Coronary artery (tissue), 2 donors: ENCODE results near the gene NCAM1.

ENCODE experiments used
- DNase-seq: peaks from one replicate; pipeline ENCODE4 v3.0.0-alpha.2; 2017; ENCODE audit warnings: low spot score
- H3K27ac ChIP-seq, 2 donors: fragments of 200-600 bp; sonication (generic); one replicate each; pipeline ENCODE4 v1.5.1; 2016 to 2019
- H3K4me3 ChIP-seq: fragments of 200-600 bp; sonication (generic); 2 replicates; pipeline ENCODE4 v1.5.1; 2016; ENCODE audit warnings: mild to moderate bottlenecking, moderate library complexity
- TF ChIP-seq, protein P1 (sequence below): fragments of 200-600 bp; sonication (generic); IDR thresholded peaks from one replicate; pipeline ENCODE4 v1.5.1; 2019; ENCODE audit warnings: antibody characterized with exemption

The NCAM1 gene

DNA sequence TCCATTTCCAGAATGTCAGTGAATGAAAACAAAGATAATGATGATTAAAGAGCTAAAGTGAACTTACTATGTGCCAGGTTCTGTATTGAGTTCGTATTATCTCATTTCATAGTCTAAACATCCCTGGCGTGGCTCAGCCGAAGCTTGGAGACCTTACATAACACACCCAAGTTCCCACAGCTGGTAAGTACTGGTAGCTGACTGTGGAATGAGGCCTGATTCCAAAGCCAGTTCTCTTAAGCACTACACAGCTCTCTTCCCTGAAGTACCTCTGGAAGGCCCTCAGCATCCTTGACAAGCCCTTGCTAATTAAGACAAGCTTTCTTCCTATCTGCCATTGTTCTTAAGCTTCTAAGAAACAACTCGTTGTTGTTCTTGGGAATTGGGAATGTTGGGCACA lies 28.6 kb upstream of the NCAM1 start:
- no peak overlapping the region for H3K4me3 ChIP-seq
- no peak overlapping the region for H3K27ac ChIP-seq
- no peak for DNase-seq
- TF ChIP-seq, protein P1, sequence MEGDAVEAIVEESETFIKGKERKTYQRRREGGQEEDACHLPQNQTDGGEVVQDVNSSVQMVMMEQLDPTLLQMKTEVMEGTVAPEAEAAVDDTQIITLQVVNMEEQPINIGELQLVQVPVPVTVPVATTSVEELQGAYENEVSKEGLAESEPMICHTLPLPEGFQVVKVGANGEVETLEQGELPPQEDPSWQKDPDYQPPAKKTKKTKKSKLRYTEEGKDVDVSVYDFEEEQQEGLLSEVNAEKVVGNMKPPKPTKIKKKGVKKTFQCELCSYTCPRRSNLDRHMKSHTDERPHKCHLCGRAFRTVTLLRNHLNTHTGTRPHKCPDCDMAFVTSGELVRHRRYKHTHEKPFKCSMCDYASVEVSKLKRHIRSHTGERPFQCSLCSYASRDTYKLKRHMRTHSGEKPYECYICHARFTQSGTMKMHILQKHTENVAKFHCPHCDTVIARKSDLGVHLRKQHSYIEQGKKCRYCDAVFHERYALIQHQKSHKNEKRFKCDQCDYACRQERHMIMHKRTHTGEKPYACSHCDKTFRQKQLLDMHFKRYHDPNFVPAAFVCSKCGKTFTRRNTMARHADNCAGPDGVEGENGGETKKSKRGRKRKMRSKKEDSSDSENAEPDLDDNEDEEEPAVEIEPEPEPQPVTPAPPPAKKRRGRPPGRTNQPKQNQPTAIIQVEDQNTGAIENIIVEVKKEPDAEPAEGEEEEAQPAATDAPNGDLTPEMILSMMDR, result no peak

DNA sequence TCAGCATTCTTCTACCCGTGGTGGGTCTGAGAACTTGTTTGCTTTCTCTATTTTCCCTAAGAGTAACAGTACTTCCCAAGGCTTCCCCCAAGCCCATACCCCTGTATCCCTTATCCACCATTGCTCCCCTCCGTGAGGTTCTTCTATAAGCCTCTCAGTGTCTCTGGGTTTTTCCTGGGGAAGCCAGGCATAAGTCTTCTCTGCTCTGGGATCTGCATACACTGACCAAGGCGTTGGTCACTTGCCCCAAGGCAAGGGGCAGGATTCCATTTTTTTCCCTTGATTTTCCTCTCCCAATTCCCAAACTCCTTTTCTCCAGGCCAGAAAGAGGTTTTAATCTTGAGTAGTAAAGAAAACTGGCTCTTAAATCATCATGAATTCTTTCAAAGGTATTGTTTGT lies 27.2 kb upstream of the NCAM1 start:
- TF ChIP-seq, protein P1, result no peak
- H3K4me3 ChIP-seq, result no peak overlapping the region
- H3K27ac ChIP-seq, result no peak overlapping the region
- DNase-seq, result no peak

DNA sequence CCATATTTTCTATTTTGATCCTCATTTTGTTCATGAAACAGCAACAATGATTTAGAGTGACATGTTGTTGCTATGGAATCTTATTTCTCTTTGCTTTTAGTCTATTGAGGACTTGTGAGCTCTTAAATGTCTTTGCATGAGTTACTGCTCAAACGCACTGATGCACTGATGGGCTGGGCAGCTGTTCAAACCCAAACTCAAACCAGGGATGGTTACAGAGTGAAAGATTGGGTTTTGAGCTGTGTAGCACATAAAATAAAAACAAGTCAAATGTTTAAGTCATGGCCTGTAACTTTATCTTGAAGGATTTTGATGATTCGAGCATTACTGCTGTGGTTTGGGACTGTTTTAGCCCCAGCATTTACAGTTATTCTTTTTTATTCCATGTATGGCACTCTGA lies 20.1 kb upstream of the NCAM1 start:
- TF ChIP-seq, protein P1, result no peak
- H3K4me3 ChIP-seq, result no peak overlapping the region
- no peak for DNase-seq
- H3K27ac ChIP-seq, result no peak overlapping the region

DNA sequence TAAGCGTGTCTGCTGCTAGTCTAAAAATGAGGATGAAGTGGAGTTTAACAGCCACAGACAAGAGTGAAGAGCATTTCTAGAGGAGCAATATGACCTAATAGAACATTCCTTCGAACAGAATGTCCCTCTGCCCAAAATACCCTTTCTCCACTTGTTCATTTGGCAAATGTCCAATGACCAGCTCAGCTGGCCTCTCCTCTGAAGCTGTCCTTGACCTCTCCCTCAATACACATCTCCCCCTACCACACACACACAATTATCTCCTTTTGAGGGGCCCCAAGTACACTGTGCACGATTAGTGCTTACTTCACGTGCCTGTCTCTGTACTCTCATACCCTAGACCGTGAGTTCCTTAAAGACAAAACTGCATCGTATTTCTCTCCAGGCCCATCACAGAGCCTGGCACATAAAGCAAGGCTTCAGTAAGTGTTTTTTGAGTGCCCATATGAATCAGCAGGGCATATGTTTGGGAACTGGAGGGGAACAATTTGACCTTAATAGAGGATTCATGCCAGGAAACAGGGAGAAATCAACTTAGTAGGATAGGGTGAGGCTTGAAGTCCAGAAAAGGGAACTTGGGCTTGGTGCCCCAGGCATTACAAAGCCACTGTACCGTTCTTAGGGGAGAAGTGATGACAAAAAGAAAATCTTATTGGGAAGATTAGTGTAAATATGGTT lies 18.1 kb upstream of the NCAM1 start:
- TF ChIP-seq, protein P1, result no peak
- DNase-seq, result no peak
- no peak overlapping the region for H3K27ac ChIP-seq
- no peak overlapping the region for H3K4me3 ChIP-seq

DNA sequence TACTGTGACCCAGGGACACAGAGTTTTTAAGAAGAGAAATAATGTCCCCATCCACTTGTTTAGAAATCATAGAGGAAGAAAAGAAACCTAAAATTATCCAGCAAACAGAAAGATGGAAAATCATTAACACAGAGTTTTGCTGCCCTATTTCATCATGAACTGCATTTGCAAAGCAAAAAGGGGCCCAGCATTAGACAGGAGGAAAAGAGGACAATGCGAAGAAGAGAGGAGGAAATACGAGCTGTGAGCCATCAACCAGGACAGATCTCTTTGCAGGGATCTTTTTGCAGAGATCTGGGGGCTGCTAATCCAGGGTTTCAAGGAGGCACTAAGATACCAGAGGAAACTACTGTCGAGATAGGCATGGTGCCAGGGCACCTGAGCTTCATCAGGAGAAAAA lies 14.4 kb upstream of the NCAM1 start:
- no peak overlapping the region for H3K27ac ChIP-seq
- TF ChIP-seq, protein P1, result no peak
- no peak overlapping the region for H3K4me3 ChIP-seq
- DNase-seq, result no peak

DNA sequence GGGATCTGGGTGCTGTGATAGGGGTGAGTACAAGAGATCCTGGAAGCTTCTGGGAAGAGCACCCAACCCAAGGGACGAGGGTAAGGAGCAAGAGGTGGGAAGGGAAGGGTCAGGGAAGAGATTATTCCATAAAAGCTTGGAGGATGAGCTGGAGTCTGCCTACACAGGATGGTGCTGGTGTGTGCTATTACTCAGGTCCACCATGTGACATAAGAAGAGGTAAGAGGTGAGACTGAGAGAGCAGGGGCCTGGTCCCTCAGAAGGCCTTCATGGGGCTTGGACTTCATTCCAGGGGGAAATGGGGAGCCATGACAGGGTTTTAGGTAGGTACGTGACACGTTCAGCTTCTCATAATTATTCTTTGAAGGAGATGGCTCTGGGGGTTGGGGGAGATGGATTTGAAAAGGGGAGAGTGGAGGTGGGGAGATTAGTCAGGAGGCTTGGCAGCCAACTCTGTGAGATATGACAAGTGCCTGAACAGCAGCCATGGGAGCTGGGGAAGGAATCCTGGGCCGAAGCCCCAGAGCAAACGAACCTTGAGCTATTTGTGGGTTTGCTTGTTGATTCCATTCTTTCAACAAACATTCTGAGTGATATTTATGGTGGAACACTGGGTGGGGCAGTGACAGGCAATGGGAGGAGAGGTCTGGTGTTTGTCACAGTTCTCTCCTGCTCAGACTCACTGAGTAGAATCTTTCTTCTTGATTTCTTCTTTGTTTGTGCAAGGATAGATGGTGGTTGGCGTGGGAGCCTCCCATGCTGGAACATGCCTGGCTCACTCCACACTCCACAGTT lies 11.2 kb upstream of the NCAM1 start:
- no peak for DNase-seq
- TF ChIP-seq, protein P1, result no peak
- Histone ChIP-seq H3K4me3 (no peak overlapping the region), H3K27ac (no peak overlapping the region)

DNA sequence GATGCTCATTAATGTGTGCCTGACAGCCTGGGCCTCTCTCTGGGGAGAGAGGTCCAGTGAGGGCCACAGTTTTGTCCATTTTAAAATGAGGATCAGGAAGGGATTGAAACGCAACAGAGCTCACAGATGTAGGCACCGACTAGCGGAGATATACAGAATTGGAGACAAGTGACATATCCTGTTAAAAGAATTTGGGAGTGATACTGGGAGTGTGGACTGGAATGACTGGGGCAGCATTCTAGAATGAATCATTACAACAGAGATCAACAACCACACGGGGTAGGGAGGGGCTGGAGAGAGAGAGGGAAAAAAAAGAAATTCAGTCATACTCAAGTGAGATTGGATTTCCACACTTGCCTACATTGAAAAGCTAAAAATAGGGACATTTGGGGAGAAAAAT lies 2.5 kb upstream of the NCAM1 start:
- no peak for DNase-seq
- Histone ChIP-seq H3K27ac (no peak overlapping the region), H3K4me3 (no peak overlapping the region)
- TF ChIP-seq, protein P1, result no peak
